Activated CD4-positive, alpha-beta T cell treated with anti-CD3 and anti-CD28 coated beads for 1 hour (primary cell): Measurements from ENCODE around the gene GASK1A.

Experiments
- DNase-seq: peaks from one replicate; pipeline ENCODE4 v3.0.0-alpha.2; 2020

The GASK1A gene

DNA sequence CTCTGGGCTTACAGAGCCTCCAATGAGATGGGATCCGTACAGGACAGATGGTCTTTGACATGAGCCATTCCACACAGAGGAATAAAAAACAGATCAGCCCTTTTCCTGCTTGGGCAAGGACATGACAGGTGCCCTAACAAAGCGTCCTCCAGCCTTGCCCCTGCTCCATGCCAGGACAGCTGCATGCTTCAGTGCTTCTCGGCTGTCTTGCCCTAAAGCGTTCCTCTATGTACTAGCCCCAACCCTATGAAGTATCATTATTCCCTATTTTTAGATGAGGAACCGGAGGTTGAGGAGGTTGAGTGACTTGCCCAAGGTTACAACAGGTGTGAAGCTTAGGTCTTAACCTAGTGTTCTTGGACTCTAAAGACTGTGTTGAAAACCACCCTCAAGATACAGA is 116.3 kb downstream of the GASK1A start:
- no peak for DNase-seq

DNA sequence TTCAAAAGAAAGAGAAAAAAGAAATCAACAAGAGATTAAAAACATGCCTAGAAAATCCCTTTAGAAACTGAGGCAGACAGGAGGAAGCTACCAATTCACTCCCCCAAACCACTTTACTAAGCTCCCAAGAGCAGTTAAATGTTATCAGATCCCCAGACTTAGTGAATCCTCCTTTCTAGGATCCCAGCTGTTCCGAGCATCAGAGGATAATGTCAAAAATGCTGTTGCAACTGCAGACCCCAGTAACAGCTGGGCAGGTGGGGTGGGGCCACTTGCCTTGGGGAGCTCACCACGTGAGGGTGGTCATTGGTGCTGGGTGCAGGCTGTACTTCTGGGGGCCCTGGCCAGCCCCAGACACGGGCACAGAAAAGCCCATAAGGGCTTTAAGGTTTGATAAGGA is 117.7 kb downstream of the GASK1A start:
- DNase-seq = no peak

DNA sequence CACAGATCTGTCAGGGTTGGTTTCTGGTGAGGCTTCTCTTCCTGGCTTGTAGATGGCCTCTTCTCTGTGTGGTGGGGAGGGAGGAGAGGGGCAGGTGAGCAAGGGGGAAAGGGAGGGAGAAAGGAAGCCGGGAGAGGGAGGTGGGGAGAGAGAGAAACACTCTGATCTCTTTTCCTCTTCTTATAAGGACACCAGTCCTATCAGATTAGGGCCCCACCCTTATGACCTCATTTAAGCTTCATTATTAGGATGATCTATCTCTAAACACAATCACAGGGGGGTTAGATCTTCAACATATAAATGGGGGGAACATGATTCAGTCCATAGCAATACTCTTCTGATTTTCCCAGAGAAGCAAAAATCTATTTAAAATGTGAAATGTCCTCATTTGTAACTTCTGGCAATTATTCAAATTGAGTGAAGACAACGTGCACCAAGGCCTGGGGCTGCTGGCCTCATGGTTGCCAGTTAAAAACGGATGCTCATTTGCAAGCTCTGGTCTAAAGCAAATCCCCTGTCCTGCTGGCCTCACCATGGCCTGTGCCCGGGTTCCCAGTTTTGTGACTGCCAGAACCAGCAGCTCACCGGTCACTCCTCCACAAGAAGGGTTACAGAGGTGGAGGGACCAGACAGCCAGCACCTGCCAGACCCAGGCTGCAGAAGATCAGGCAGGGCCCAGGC is 118.4 kb downstream of the GASK1A start:
- no peak for DNase-seq

GRCh38 chr3:43098761-43099160 is 119.7 kb downstream of the GASK1A start:
- DNase-seq = no peak

DNA sequence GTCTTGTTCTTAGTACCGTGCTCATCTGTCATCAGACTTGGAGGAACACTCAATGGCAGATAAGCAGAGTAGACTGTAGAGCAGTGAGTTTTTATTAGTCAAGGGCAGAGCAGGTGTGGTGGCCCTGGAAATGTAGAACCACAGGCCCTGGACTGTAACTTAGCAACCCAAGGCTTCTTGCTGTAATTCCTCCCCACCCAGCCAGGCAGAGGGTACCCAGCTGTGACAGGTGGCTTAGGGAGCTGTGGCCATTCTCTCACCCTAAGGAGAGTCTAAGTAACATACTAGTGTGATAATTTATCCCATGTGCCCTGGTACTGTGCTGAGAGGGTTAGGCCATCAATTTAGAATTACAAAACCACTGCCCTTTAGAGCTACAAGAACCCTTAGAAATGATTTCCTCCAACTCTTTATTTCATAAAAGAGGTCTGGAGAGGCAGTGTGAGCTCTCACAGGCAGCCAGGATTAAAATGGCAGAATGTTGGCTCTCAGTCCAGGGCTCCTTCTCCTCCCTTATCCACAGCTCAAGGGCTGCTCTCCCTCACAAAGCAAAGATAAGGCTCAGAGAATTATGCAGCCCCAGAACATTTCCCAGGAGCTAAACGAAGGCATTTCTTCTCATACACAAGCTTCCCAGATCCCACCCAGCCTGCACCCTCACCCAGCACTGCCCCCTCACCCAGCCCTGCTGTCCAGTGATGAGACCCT is 123.8 kb downstream of the GASK1A start:
- DNase-seq = no peak

- no peak for DNase-seq
Observed at GRCh38 chr3:43104039-43104438, 124.9 kb downstream of the GASK1A start.

- DNase-seq = no peak
Observed at GRCh38 chr3:43104660-43105595, 125.8 kb downstream of the GASK1A start.

DNA sequence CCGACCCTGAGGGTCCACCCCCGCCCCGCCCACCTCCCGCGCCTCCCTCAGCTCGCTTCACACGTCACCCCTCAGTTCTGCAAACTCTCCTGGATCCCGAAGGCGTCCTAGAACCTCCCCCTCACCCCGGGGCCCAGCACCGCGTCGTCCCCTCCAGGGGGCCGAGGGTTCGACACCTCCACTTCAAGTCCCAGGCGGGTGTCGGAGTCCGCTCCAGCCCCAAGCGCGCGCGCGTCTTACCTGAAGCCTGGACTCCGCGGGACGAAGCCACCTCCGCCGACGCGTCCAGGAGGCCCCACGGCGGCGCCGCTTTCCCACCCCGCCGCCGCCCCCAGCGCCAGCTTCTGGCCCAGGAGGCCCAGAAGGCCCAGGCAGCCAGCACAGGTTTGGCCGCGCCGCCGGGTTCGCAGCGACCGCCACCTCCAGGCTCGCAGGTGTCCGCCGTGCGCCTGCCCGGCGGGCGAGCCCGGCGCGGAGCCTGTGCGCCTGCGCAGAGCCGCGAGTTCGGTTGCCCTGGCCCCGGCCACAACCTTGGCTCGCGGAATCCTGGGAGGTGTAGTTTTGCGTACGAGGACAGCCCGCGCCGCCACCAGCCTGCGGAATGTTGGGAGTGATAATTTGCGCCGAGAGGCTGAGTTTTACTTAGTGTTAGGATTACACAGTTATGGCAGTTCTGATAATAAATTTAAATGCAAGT is 126.6 kb downstream of the GASK1A start, which contains the start of gene POMGNT2:
TSS of gene POMGNT2 (minus strand) at position 484 of the 697 bp plus-strand sequence. CDS start 24,648 bp downstream, outside the sequence.
- peak; percentile 81 for DNase-seq

- DNase-seq = no peak
Observed at GRCh38 chr3:43106293-43106628, 127.2 kb downstream of the GASK1A start.
